NCI-H2171 treated with DMSO at 0.1 percent for 48 hours (cell line): Measurements from ENCODE around the gene TSC22D4.
"Not testable (repeated sequence)": the region's sequence is repeated elsewhere in the genome, so short reads cannot be mapped to it uniquely, and the experiment has no call there.

Experiments
- DNase-seq: peaks from one replicate; lab custom pipeline; 2025; lab: John Stamatoyannopoulos, UW

Gene TSC22D4

DNA sequence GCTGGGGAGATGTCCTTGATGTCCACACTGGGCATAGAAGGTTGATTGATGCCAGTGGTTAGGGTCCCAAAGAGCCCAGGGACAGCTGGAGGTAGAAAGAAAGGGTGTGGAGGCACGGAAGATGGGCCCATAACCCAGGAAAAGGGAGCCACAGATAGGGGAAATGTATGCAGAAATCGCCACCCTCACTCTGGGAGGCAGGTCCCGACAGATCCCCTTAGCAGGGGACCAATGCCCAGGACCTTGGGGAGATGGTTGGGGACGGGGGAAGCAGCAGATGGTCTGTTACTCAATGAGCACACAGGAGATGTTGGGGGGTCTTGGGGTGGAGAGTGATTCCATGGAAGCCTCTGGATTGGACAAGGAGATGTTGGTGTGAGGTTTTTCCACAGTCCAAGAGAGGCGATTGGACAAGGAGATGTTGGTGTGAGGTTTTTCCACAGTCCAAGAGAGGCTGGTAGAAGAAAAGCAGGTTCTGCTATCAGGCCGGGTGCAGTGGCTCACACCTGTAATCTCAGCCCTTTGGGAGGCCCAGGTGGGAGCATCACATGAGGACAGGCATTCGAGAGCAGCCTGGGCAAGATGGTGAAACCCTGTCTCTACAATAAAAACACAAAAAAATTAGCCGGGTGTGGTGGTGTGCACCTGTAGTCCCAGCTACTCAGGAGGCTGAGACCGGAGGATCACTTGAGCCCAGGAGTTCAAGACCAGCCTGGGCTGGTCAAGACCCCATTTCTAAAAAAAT is 35.7 kb downstream of the TSC22D4 start:
- DNase-seq, result no peak

DNA sequence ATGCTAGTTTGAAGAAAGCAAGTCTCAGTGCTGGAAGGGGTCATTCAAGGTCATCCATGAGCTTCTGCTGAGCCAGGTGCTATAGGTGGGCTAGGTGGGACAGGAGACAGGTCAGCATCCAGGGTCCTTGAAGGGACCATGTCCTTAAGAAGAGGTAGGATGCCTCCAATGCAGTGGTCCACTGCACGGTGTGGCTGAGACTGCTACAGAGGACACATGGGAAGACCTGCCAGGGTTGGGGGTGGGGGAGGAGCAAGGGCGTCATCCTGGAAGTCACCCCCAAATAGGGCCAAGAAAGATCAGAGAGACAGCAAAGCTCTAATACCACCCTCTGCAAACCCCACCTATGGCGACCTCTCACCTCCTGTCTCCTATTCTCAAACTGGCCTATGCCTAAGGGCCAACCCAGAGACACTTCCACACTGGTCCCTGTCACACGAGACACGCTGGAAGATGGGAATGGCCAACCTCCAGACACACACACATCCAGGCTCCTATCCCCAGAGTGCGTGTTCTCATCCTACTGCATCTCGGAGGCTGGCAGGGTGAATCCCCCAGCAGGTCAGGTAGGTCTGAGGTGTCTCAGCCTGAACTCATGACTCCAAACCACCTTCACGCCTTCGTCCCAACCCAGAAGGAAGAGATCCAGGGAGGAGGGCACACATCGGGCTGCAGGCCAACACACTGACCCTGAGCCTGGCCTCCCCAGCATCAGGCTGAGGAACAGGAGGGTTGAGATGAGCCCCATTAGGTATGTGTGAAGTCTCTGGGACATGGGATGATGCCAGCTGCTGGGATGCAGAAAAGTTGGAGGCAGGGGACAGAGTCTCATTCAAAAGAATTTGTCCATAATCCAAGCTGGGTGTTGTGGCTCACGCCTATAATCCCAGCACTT is 37.1 kb downstream of the TSC22D4 start:
- DNase-seq, result no peak

DNA sequence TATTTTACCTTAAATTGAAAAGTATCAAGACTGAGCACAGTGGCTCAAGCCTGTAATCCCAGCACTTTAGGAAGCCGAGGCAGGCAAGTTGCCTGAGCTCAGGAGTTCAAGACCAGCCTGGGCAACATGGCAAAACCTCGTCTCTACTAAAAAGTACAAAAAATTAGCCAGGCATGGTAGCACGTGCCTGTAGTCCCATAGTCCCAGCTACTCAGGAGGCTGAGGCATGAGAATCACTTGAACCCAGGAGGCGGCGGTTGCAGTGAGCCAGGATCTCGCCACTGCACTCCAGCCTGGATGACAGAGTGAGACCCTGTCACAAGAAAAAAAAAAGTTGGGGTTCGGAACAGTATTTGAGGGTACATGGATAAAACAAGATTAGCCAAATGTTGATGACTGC is 39.8 kb downstream of the TSC22D4 start:
- DNase-seq, result not testable (repeated sequence)

DNA sequence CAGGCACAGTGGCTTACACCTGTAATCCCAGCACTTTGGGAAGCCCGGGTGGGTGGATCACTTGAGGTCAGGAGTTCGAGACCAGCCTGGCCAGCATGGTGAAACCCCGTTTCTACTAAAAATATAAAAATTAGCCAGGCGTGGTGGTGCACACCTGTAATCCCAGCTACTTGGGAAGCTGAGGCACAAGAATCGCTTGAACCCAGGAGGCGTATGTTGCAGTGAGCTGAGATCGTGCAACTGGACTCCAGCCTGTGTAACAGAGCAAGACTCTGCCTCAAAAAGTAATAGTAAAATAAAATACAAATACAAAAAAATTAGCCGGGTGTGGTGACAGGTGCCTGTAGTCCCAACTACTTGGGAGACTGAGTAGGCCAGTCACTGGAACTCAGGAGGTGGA is 40.3 kb downstream of the TSC22D4 start:
- DNase-seq, result not testable (repeated sequence)

DNA sequence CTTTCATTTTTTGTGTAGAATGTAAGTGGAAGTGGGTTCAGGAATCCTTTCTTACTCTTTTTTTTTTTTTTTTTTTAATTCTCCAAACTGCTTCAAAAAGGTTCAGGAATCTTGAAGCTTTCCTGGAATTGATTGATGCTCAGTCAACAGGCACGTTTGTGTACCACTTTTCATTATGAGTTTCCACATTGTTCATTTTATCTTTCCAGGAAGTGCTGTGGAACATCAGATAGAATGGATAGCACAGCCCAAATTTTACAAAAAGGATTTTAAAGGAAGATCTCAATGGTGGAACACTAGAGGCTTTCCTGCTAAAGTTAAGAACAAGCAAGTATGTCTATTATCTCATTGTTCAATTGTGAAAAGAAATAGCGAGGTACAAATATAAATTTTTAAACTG is 40.8 kb downstream of the TSC22D4 start:
- DNase-seq, result no peak

DNA sequence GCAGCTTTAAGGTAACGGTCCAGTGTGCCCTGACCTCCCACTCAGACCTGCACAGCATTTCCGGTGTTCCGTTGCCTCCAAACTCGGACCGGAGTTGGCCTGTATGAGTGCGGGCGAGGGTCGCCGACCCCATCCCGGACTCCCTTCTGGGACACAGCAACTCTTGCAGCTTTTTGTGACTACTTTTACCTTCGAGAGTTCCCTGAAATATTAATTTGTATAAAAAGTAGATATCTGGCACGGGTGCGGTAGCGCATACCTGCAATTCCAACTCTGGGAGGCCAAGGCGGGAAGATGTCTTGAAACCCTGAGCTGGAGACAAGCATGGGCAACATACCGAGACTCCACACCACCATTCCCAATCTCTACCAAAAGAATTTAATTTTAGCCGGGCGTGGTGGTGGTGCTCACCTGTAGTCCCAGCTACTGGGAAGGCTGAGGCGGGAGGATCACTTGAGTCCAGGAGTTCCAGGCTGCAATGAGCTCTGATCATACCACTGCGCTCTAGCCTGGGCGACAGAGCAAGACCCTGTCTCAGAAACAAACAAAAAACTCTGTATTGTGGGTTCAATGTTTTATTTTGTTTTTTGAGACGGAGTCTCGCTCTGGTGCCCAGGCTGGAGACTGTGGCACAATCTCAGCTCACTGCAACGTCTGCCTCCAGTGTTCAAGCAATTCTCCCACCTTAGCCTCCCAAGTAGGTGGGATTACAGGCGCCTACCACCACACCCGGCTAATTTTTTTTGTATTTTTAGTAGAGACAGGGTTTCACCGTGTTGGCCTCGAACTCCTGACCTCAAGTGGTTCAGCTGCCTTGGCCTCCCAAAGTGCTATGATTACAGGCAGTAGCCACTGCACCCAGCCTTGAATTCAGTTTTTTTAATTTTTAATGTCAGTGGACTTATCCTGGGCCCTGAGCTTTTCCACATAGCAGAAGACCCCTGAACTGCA is 41.6 kb downstream of the TSC22D4 start:
- no peak for DNase-seq

DNA sequence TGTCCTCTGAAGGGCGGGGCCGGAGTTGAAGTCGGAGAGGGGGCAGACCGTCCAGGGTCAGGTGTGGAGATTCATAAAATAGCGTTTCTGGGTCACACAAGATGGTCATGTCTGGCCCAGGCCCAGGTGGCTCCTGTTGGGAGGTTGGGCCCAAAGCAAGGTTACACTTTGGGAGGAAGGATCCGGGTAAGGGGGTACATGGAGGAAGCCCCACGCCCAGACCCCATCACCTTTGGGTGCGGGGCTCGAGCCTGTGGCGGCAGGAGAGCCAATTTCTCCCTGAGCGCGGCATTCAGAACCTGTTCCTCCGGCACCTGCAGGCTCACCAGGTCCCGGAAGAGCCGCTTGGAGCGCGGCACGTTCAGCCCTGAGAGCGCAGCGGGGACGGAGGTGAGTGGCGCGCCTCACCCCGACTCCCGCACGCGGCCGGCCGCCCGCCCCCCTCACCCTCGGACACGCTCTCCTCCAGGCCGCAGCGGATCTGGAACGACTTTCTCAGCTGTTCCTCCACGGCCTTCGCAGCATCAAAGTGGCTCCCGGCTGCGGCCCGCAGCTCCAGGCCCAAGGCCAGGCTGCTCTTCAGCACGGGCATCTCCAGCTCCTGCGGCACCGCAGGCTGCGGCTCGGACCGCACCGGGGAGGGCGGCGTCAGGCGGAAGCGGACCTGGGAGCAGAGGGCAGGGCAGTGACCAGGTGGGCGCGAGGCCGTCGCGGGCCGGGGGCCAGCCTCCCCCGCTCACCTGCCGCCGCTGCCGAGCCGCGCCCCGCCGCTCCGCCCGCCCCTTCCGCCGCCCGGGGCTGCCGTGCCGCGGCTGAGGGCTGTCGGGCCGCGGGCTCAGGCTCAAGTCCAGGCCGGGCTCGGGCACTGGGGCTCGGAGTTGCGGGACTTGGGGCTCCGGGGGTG is 43.4 kb downstream of the TSC22D4 start:
- peak; percentile 12 for DNase-seq

DNA sequence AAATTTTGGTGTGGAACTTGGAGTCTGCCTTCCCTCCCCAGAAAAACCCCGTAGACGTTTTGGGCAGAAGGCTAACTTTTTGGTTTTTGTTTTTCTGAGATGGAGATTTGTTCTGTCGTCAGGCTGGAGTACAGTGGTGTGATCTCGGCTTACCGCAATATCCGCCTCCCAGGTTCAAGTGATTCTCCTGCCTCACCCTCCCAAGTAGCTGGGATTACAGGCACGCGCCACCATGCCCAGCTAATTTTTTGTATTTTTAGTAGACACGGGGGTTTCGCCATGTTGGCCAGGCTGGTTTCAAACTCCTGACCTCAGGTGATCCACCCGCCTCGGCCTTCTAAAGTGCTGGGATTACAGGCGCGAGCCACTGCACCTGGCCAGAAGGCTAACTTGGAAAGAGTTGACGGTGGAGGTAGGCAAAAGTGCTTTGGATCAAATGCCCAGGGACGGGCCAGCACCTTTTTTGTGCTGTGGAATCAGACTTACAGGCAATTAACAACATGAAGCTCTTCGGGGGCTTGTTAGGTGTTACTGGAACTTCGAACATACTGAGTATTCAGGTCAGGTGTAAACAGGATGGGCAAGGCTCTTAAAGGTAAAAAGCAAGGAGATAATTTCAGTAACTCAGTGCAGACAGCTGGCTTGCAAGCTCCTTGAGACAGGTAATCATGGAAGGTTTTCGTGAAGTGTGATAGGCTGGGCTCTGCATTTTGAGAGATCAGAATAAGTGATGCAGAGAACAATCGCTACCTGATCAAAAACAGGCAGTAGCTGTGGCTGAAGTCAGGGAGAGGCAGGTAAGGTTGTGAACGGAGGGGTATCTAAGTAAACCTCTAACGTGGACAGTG is 44.5 kb downstream of the TSC22D4 start:
- DNase-seq, result no peak

DNA sequence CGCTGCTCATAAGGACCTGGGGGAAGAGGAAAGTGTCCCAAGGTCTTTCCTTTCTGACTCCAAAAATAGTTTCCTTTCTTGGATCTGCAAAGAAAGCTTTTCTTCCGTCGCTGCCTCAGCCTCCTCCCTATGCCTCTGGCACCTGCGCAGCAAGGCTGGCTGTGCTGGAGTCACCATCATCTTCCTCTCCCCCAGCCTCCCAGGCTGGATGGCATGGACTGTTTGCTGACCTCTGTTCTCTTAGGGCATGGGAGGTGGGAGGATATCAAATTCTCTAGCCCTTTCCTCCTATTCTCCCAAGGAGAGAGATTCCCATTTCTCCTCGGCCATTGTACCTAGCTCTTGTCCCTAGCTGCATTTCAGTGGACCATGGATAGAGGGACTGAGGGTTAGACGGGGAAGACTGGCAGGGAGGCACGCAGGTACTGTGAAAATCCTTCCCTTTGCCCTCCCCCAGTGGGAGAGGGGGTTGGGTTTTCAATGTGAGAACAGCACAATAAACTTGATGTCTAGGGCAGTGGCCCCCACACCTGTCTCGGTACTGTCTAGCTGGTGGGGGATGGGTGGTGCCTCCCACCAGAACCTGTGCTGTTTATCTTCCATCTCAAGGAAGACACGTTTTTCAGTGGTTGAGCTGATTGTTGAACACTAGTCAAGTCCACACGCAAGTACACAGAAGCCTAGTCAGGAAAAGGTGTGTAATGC is 45.3 kb downstream of the TSC22D4 start:
- DNase-seq, result no peak

DNA sequence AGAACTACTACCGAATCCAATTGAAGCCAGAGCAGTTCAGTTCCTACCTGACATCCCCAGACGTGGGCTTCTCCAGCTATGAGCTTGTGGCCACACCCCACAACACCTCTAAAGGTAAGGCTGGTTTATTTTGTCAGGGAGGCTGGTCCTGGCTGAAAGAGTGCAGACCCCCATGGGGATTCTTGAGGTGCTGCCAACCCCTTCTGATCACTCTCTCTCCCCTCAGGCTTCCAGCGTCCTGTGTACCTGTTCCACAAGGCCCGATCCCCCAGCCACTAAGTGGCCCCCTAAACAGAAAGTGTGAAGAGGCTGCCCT is 45.8 kb downstream of the TSC22D4 start:
- no peak for DNase-seq

DNA sequence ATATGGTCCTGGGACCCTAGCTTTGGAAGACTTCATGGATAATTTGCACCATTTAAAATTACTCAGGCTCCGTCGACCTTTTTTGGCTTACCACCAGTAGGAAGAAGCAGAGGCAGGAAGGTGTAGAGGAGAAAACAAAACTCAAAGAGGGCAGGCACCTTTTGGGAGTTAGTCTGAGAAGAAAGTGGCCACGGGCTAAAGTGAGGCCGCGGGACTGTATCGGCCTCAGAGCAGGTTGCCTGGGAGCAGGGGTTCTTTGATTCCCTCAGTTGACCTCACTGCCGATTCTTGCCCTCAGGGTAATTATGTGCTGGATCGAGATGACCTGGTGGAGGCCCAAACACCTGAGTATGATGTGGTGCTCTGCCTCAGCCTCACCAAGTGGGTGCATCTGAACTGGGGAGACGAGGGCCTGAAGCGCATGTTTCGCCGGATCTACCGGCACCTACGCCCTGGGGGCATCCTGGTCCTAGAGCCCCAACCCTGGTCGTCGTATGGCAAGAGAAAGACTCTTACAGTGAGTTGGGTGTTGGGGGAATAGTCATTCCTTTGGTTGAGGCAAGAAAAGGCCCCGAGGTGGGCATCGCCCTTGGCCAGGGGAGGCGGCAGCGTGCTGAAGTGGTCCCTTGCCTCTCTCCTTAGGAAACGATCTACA is 46.3 kb downstream of the TSC22D4 start:
- no peak for DNase-seq

DNA sequence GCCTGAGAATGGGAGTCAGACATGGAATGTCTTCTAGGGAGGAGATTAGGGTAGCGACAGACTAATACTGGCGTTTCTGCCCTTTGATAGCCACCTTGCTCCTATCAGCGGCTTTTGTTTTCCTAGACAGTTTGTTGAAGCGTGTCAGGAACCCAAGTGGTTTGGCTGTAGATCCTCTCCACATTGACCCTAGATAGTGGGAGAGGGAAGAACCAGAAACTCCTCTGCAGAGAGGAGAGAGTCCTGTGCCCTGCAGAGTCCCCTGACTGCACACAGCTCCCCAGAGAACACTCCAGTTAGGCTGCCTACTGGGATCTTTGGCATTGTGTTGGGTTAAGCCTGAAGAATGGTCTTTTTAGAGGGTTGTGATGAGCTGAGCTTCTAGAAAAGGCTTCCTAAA is 47.0 kb downstream of the TSC22D4 start:
- DNase-seq, result no peak

DNA sequence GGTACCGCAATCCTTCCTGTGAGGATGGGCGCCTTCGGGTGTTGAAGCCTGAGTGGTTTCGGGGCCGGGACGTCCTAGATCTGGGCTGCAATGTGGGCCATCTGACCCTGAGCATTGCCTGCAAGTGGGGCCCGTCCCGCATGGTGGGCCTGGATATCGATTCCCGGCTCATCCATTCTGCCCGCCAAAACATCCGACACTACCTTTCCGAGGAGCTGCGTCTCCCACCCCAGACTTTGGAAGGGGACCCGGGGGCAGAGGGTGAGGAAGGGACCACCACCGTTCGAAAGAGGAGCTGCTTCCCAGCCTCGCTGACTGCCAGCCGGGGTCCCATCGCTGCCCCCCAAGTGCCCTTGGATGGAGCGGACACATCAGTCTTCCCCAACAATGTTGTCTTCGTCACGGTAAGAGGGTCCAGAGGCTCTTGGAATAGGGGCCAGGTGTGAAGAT is 47.7 kb downstream of the TSC22D4 start:
- no peak for DNase-seq

DNA sequence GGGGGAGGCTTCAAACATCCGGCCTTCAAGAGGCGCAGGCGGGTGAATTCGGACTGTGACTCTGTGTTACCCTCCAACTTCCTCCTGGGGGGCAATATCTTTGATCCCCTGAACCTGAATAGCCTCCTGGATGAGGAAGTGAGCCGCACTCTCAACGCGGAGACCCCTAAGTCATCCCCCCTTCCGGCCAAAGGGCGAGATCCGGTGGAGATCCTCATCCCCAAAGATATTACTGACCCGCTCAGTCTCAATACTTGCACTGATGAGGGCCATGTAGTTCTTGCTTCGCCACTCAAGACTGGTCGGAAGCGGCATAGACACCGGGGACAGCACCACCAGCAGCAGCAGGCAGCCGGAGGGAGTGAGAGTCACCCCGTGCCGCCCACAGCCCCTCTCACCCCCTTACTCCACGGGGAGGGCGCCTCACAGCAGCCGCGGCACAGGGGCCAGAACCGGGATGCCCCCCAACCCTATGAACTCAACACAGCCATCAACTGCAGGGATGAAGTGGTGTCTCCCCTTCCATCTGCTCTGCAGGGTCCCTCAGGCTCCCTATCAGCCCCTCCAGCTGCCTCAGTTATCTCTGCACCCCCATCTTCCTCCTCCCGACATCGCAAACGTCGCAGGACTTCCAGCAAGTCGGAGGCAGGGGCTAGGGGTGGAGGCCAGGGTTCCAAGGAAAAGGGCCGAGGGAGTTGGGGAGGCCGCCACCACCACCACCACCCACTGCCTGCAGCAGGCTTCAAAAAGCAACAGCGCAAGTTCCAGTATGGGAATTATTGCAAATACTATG is 48.3 kb downstream of the TSC22D4 start:
- no peak for DNase-seq

DNA sequence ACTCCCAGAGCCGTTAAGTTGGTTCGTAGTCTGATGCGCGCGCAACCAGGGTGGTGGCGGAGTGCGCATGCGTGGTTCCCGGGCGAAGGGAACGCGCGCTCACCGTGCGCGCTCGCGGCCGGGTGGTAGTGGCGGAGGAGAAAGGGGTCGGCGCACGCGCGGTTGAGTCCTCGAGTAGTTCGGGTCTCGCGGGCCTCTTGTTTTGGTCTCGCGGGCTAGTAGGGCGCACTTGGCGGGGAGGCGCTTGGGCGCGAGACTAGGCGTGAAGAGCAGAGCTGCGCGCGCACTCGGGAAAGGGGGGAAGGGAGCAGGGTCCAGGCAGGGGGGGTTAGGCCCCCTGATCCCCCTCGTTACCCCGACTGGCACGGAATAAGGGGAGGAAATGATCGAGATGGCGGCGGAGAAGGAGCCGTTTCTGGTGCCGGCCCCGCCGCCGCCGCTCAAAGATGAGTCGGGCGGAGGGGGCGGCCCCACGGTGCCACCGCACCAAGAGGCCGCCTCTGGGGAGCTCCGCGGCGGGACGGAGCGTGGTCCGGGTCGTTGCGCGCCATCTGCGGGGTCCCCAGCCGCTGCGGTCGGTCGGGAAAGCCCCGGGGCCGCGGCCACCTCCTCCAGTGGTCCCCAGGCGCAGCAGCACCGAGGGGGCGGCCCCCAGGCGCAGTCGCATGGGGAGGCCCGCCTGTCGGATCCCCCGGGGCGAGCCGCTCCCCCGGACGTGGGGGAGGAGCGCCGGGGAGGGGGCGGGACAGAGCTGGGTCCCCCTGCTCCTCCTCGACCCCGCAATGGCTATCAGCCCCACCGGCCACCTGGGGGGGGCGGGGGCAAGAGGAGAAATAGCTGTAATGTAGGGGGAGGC is 49.1 kb downstream of the TSC22D4 start, which contains the start of gene MEPCE:
MEPCE (plus strand) TSS at position 195 of the 856 bp plus-strand sequence; CDS start at position 383, 188 bp downstream.
- peak; percentile 97 for DNase-seq

DNA sequence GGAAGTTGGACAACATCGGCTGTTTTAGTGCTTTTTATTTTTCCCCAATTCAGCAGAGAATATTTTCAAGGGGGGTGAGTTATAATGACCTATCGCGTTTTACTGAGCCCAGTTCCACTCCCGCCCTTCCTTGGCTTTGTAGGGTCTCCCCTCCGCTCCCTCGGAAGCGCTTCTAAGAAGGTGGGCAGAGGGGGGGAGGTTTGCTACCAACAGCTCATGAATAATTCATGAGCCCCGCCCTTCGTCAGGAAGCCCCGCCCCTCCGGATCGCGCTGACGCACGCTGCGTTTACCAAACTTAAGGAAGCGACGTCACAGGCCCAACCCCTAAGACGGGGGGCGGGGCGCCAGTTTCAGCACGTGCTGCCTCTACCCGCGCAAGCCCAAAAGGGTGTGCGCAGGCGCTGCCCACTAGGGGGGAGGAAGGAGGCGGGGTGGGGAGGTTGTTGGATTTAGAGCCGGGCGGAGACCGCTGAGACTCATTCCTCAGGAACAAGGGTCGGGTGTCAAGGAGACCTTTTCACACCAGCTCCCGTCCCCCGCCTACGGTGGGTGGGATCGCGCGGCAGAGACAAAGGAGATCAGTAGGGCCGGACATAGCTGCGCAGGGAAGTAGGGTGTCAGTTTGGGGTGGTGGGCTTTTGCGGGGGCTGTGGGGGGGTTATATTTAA is 49.9 kb downstream of the TSC22D4 start:
- DNase-seq, result peak; percentile 99
